ENCODE results near the gene OR7C1.
"Not testable (repeated sequence)": the region's sequence is repeated elsewhere in the genome, so short reads cannot be mapped to it uniquely, and the experiment has no call there.

OR7C1 gene

GRCh38 chr19:14779151-14779550 lies 55.8 kb downstream of the OR7C1 start:
- Histone ChIP-seq H3K36me3 (no peaks in the 10 kb centered on the region), H3K27me3 (no peaks in the 10 kb centered on the region), H3K9me3 (no peaks in the 10 kb centered on the region), H3K4me3 (ENCODE audit: low read depth, low read length) (no peak overlapping the region), H3K4me1 (no peaks in the 10 kb centered on the region)
- no peak for TF ChIP-seq CTCF (IDR thresholded peaks at IDR 0.05; ENCODE audit: low read depth, low read length)
- DNase-seq, result no peak

GRCh38 chr19:14778110-14778845 lies 56.7 kb downstream of the OR7C1 start, which contains the start of gene ADGRE2:
Gene ADGRE2 (minus strand): TSS chr19:14778560. CDS start chr19:14776756, 1,804 bp downstream.
- H3K4me1 ChIP-seq; H3K27me3 ChIP-seq; H3K36me3 ChIP-seq; H3K9me3 ChIP-seq; DNase-seq; H3K4me3 ChIP-seq (ENCODE audit: low read depth, low read length): not testable (repeated sequence)

- DNase-seq; H3K9me3 ChIP-seq; H3K36me3 ChIP-seq; H3K4me3 ChIP-seq (ENCODE audit: low read depth, low read length); H3K27me3 ChIP-seq; H3K4me1 ChIP-seq: not testable (repeated sequence)
These were observed 57.3 kb downstream of the OR7C1 start for GRCh38 chr19:14777645-14778044.

- Histone ChIP-seq H3K9me3 (no peaks in the 10 kb centered on the region), H3K36me3 (no peaks in the 10 kb centered on the region), H3K4me3 (ENCODE audit: low read depth, low read length) (no peak overlapping the region), H3K4me1 (no peaks in the 10 kb centered on the region), H3K27me3 (no peaks in the 10 kb centered on the region)
- no peak for DNase-seq
- no peak for TF ChIP-seq CTCF (IDR thresholded peaks at IDR 0.05; ENCODE audit: low read depth, low read length)
These were observed 59.0 kb downstream of the OR7C1 start for GRCh38 chr19:14775869-14776586.

GRCh38 chr19:14775326-14775725 lies 59.7 kb downstream of the OR7C1 start:
- H3K9me3 ChIP-seq; H3K4me1 ChIP-seq; H3K36me3 ChIP-seq; H3K27me3 ChIP-seq; H3K4me3 ChIP-seq (ENCODE audit: low read depth, low read length); DNase-seq: not testable (repeated sequence)

- TF ChIP-seq CTCF (IDR thresholded peaks at IDR 0.05; ENCODE audit: low read depth, low read length), result no peak
- Histone ChIP-seq H3K27me3 (no peaks in the 10 kb centered on the region), H3K36me3 (no peaks in the 10 kb centered on the region), H3K4me3 (ENCODE audit: low read depth, low read length) (no peak overlapping the region), H3K9me3 (no peaks in the 10 kb centered on the region), H3K4me1 (no peaks in the 10 kb centered on the region)
- DNase-seq, result no peak
These were observed 60.6 kb downstream of the OR7C1 start for GRCh38 chr19:14774373-14774772.

- H3K9me3 ChIP-seq; H3K4me1 ChIP-seq; H3K27me3 ChIP-seq; H3K36me3 ChIP-seq; DNase-seq; H3K4me3 ChIP-seq (ENCODE audit: low read depth, low read length): not testable (repeated sequence)
These were observed 61.3 kb downstream of the OR7C1 start for GRCh38 chr19:14773722-14774121.

GRCh38 chr19:14772995-14773394 lies 62.0 kb downstream of the OR7C1 start:
- Histone ChIP-seq H3K27me3 (no peaks in the 10 kb centered on the region), H3K4me1 (no peaks in the 10 kb centered on the region), H3K9me3 (no peaks in the 10 kb centered on the region), H3K36me3 (no peaks in the 10 kb centered on the region), H3K4me3 (ENCODE audit: low read depth, low read length) (no peak overlapping the region)
- DNase-seq, result no peak
- no peak for TF ChIP-seq CTCF (IDR thresholded peaks at IDR 0.05; ENCODE audit: low read depth, low read length)

Measured in BE2C (cell line).